Measurements from ENCODE around the gene ESRRG.

GRCh38 chr1:216582151-216582550 lies 141.1 kb downstream of the ESRRG start:
- TF ChIP-seq EZH2 (IDR thresholded peaks at IDR 0.05; ENCODE audit: insufficient read depth, poor library complexity, severe bottlenecking): no peak
- TF ChIP-seq EZH2phosphoT487 (IDR thresholded peaks at IDR 0.05; ENCODE audit: insufficient read depth, low read depth): no peak

All from GM23248 (cell line).